ENCODE data around the gene CNGA3.

DNA sequence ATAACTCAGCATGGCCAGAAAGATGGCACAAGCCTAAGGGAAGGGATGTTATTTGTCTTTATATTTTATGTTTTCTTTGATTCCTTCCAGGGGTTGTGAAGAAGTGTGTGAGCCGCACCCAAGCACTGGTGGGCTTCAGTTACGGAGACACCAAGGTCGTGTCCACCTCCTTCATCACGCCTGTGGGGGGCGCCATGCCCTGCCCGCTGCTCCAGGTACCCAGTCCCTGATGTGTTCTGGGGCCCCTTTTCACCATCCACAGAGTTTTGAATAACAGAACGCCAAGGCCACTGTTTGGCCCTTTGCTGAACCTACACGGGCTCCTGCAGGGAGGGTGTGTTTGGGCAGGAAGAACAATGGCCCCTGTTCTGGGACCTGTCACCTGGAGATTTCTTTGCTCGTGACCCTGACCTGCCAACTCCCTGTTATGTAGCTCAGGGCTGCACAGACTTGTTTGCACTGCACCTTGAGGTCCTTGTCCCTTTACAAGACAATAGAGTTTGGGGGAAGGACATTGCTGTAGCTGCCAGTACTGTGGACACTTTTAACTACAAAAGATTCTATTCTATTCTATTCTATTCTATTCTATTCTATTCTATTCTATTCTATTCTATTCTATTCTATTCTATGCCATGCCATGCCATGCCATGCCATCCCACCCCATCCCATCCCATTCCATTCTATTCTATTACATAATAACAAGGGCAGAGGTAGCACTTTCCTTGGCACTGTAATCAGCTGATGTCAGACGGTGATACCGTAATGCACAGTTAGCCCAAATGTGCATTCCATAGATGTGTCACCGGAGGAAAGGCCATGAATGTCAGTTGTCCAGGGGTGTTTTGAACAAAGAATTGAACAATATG is 48.2 kb upstream of the CNGA3 start:
- TF ChIP-seq EP300 (IDR thresholded peaks at IDR 0.05) (no peak), POLR2AphosphoS5 (IDR thresholded peaks at IDR 0.05) (no peak)
- TF ChIP-seq, protein P1, sequence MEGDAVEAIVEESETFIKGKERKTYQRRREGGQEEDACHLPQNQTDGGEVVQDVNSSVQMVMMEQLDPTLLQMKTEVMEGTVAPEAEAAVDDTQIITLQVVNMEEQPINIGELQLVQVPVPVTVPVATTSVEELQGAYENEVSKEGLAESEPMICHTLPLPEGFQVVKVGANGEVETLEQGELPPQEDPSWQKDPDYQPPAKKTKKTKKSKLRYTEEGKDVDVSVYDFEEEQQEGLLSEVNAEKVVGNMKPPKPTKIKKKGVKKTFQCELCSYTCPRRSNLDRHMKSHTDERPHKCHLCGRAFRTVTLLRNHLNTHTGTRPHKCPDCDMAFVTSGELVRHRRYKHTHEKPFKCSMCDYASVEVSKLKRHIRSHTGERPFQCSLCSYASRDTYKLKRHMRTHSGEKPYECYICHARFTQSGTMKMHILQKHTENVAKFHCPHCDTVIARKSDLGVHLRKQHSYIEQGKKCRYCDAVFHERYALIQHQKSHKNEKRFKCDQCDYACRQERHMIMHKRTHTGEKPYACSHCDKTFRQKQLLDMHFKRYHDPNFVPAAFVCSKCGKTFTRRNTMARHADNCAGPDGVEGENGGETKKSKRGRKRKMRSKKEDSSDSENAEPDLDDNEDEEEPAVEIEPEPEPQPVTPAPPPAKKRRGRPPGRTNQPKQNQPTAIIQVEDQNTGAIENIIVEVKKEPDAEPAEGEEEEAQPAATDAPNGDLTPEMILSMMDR (IDR thresholded peaks at IDR 0.05) = no peak

Measured in sigmoid colon (tissue), 4 donors.